ENCODE results near the gene SOX11.
"Not testable (repeated sequence)": the region's sequence is repeated elsewhere in the genome, so short reads cannot be mapped to it uniquely, and the experiment has no call there.

SOX11 gene

GRCh38 chr2:5691985-5692529 is at the start of gene SOX11:
TSS of gene SOX11 (plus strand) at chr2:5692384. CDS start at chr2:5692722, 338 bp downstream.
- Histone ChIP-seq H3K9me2 (replicated peaks; ENCODE audit: low read depth, low read length) (no peaks in the 10 kb centered on the region), H3K36me3 (ENCODE audit: insufficient read depth, low read length) (no peaks in the 10 kb centered on the region), H3K27me3 (ENCODE audit: insufficient read depth, low read length, poor library complexity, severe bottlenecking) (no peaks in the 10 kb centered on the region), H3K9me3 (ENCODE audit: insufficient read depth, low read depth, low read length) (no peaks in the 10 kb centered on the region), H4K20me1 (ENCODE audit: insufficient read depth, low read length, poor library complexity, severe bottlenecking) (no peaks in the 10 kb centered on the region), H3F3A (ENCODE audit: low read depth) (no peaks in the 10 kb centered on the region), H2AFZ (ENCODE audit: low read length) (no peak within 1 kb of the TSS), H3K4me1 (ENCODE audit: insufficient read depth, low read length, poor library complexity, severe bottlenecking) (no peaks in the 10 kb centered on the region), H3K9ac (ENCODE audit: low read depth, low read length, poor library complexity, severe bottlenecking) (no peak within 1 kb of the TSS), H3K79me2 (ENCODE audit: insufficient read depth, low read length) (no peaks in the 10 kb centered on the region), H3K4me3 (ENCODE audit: low read length, poor library complexity, severe bottlenecking) (no peak within 1 kb of the TSS), H3K4me2 (ENCODE audit: low read depth, low read length, poor library complexity, severe bottlenecking) (no peak within 1 kb of the TSS)
- TF ChIP-seq EZH2phosphoT487 (IDR thresholded peaks at IDR 0.05; ENCODE audit: borderline replicate concordance): no peak
- TF ChIP-seq CTCF (conservative IDR thresholded peaks at IDR 0.05; ENCODE audit: low read length): no peak

- not testable (repeated sequence) for H4K20me1 ChIP-seq (ENCODE audit: insufficient read depth, low read length, poor library complexity, severe bottlenecking); H3K36me3 ChIP-seq (ENCODE audit: insufficient read depth, low read length); H3F3A ChIP-seq (ENCODE audit: low read depth); H3K9me3 ChIP-seq (ENCODE audit: insufficient read depth, low read depth, low read length); H3K4me2 ChIP-seq (ENCODE audit: low read depth, low read length, poor library complexity, severe bottlenecking); H2AFZ ChIP-seq (ENCODE audit: low read length); H3K4me3 ChIP-seq (ENCODE audit: low read length, poor library complexity, severe bottlenecking); H3K79me2 ChIP-seq (ENCODE audit: insufficient read depth, low read length); H3K27me3 ChIP-seq (ENCODE audit: insufficient read depth, low read length, poor library complexity, severe bottlenecking); H3K9me2 ChIP-seq (replicated peaks; ENCODE audit: low read depth, low read length); H3K4me1 ChIP-seq (ENCODE audit: insufficient read depth, low read length, poor library complexity, severe bottlenecking); H3K9ac ChIP-seq (ENCODE audit: low read depth, low read length, poor library complexity, severe bottlenecking)
Observed at GRCh38 chr2:5652734-5653133, 39.5 kb upstream of the SOX11 start.

- not testable (repeated sequence) for H3K27me3 ChIP-seq (ENCODE audit: insufficient read depth, low read length, poor library complexity, severe bottlenecking); H3K4me2 ChIP-seq (ENCODE audit: low read depth, low read length, poor library complexity, severe bottlenecking); H3K9me3 ChIP-seq (ENCODE audit: insufficient read depth, low read depth, low read length); H3K4me1 ChIP-seq (ENCODE audit: insufficient read depth, low read length, poor library complexity, severe bottlenecking); H4K20me1 ChIP-seq (ENCODE audit: insufficient read depth, low read length, poor library complexity, severe bottlenecking); H2AFZ ChIP-seq (ENCODE audit: low read length); H3K9me2 ChIP-seq (replicated peaks; ENCODE audit: low read depth, low read length); H3K4me3 ChIP-seq (ENCODE audit: low read length, poor library complexity, severe bottlenecking); H3K36me3 ChIP-seq (ENCODE audit: insufficient read depth, low read length); H3K79me2 ChIP-seq (ENCODE audit: insufficient read depth, low read length); H3F3A ChIP-seq (ENCODE audit: low read depth); H3K9ac ChIP-seq (ENCODE audit: low read depth, low read length, poor library complexity, severe bottlenecking)
Observed at GRCh38 chr2:5653756-5654155, 38.4 kb upstream of the SOX11 start.

- Histone ChIP-seq H3K36me3 (ENCODE audit: insufficient read depth, low read length) (no peaks in the 10 kb centered on the region), H3K9ac (ENCODE audit: low read depth, low read length, poor library complexity, severe bottlenecking) (no peak overlapping the region), H2AFZ (ENCODE audit: low read length) (no peak overlapping the region), H3K79me2 (ENCODE audit: insufficient read depth, low read length) (no peaks in the 10 kb centered on the region), H3K4me2 (ENCODE audit: low read depth, low read length, poor library complexity, severe bottlenecking) (no peak overlapping the region), H3K9me2 (replicated peaks; ENCODE audit: low read depth, low read length) (no peaks in the 10 kb centered on the region), H3K9me3 (ENCODE audit: insufficient read depth, low read depth, low read length) (no peaks in the 10 kb centered on the region; the same call in 1 of the 2 replicates), H4K20me1 (ENCODE audit: insufficient read depth, low read length, poor library complexity, severe bottlenecking) (no peaks in the 10 kb centered on the region), H3F3A (ENCODE audit: low read depth) (no peaks in the 10 kb centered on the region), H3K4me3 (ENCODE audit: low read length, poor library complexity, severe bottlenecking) (no peak overlapping the region), H3K27me3 (ENCODE audit: insufficient read depth, low read length, poor library complexity, severe bottlenecking) (no peaks in the 10 kb centered on the region), H3K4me1 (ENCODE audit: insufficient read depth, low read length, poor library complexity, severe bottlenecking) (no peaks in the 10 kb centered on the region)
- TF ChIP-seq EZH2phosphoT487 (IDR thresholded peaks at IDR 0.05; ENCODE audit: borderline replicate concordance): no peak
Observed at GRCh38 chr2:5657231-5657630, 35.0 kb upstream of the SOX11 start.
